IMR-90 (cell line): ENCODE measurements around the gene ESM1.

ENCODE experiments used
- CEBPB ChIP-seq: IDR thresholded peaks from 2 replicates; pipeline ENCODE4 v1.6.1; 2012; ENCODE audit warnings: low read depth, low read length, improper control_type of control experiment
- CHD1 ChIP-seq: IDR thresholded peaks from 2 replicates; pipeline ENCODE4 v1.6.1; 2012; ENCODE audit warnings: low read depth, low read length, improper control_type of control experiment
- FOS ChIP-seq: fragments of 150-350 bp; IDR thresholded peaks from 2 replicates; pipeline ENCODE4 v1.6.1; 2016; ENCODE audit warnings: low read depth, low read length
- MAZ ChIP-seq: IDR thresholded peaks from 2 replicates; pipeline ENCODE4 v1.6.1; 2012; ENCODE audit warnings: low read depth, mild to moderate bottlenecking, low read length, improper control_type of control experiment, moderate library complexity, borderline replicate concordance
- MXI1 ChIP-seq: IDR thresholded peaks from 2 replicates; pipeline ENCODE4 v1.6.1; 2012; ENCODE audit warnings: low read depth, mild to moderate bottlenecking, low read length, moderate library complexity, borderline replicate concordance
- POLR2A ChIP-seq: IDR thresholded peaks from 2 replicates; pipeline ENCODE4 v1.6.1; 2012; ENCODE audit warnings: mild to moderate bottlenecking, low read depth, low read length
- RAD21 ChIP-seq: IDR thresholded peaks from 2 replicates; pipeline ENCODE4 v1.6.1; 2012; ENCODE audit warnings: low read length, improper control_type of control experiment
- RFX5 ChIP-seq: IDR thresholded peaks from 2 replicates; pipeline ENCODE4 v1.8.0; 2012; ENCODE audit warnings: low read depth, mild to moderate bottlenecking, low read length, moderate library complexity
- USF2 ChIP-seq: fragments of 150-350 bp; IDR thresholded peaks from 2 replicates; pipeline ENCODE4 v1.6.1; 2017; ENCODE audit warnings: mild to moderate bottlenecking, antibody characterized with exemption, low read length, low read depth
- TF ChIP-seq, protein P1 (sequence below): conservative IDR thresholded peaks from 2 replicates; pipeline ENCODE4 v1.5.1; 2012; ENCODE audit warnings: mild to moderate bottlenecking, low read depth, low read length, improper control_type of control experiment
- TF ChIP-seq, protein P2 (sequence below): fragments of 150-350 bp; IDR thresholded peaks from 2 replicates; pipeline ENCODE4 v1.6.1; 2016; ENCODE audit warnings: low read depth, mild to moderate bottlenecking, low read length, moderate library complexity, borderline replicate concordance

DNA sequence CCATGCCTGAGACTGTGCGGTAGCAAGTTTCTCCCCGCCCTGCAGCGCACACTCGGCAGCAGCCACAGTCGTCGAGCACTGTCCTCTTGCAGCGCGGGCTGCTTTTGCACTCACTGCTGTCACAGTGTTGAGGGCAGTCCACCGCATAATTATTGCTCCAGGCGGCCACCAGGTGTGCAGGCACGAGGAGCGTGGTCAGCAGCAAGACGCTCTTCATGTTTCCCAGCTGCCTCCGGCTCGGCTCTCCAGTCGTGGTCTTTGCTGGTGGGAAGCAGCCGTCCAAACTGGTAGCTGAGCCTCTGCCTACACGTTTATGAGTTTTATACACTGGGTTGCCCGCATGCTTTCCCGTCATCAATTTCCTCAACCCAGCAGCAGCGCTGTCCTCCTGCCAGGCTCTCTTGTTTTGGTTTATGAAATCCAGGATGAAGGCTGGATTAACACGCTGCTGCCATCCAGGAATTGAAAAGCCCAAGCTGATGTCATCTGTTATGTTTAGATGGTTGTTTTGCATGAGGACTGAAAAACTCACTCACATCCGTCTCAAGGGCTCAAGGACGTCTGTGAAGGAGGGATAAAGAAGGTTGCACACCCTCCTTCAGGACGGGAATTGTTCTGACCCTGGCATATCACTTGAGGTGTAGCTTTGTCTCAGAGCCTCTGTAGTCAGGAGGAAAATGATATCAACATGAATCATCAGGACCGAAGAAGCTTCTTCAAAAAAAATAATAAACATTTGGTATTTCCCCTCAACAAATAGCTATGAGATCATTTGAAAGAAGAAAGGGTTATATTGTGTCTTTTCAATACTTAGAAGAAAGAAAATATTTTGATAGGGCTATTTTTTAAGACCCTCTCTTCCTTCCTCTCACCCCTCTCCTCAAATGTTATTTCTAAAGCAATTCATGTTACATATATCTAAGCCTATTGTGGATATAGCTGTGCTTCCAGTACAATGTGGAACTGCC lies at the start of gene ESM1:
- TF ChIP-seq RAD21 (no peak), POLR2A (no peak), FOS (0 out of 2 replicates have a peak, but pooled peaks have one; percentile 30), RFX5 (no peak), MXI1 (0 out of 2 replicates have a peak, but pooled peaks have one; percentile 38), CHD1 (no peak), MAZ (no peak), CEBPB (no peak), USF2 (no peak)
- TF ChIP-seq, protein P1, sequence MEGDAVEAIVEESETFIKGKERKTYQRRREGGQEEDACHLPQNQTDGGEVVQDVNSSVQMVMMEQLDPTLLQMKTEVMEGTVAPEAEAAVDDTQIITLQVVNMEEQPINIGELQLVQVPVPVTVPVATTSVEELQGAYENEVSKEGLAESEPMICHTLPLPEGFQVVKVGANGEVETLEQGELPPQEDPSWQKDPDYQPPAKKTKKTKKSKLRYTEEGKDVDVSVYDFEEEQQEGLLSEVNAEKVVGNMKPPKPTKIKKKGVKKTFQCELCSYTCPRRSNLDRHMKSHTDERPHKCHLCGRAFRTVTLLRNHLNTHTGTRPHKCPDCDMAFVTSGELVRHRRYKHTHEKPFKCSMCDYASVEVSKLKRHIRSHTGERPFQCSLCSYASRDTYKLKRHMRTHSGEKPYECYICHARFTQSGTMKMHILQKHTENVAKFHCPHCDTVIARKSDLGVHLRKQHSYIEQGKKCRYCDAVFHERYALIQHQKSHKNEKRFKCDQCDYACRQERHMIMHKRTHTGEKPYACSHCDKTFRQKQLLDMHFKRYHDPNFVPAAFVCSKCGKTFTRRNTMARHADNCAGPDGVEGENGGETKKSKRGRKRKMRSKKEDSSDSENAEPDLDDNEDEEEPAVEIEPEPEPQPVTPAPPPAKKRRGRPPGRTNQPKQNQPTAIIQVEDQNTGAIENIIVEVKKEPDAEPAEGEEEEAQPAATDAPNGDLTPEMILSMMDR = no peak
- TF ChIP-seq, protein P2, sequence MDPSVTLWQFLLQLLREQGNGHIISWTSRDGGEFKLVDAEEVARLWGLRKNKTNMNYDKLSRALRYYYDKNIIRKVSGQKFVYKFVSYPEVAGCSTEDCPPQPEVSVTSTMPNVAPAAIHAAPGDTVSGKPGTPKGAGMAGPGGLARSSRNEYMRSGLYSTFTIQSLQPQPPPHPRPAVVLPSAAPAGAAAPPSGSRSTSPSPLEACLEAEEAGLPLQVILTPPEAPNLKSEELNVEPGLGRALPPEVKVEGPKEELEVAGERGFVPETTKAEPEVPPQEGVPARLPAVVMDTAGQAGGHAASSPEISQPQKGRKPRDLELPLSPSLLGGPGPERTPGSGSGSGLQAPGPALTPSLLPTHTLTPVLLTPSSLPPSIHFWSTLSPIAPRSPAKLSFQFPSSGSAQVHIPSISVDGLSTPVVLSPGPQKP = no peak
